IPS DF 4.7 (cell line): Measurements from ENCODE around the gene TDRD9.

ENCODE experiments used
- DNase-seq: peaks from one replicate; pipeline ENCODE4 v3.0.0-alpha.2; 2013; ENCODE audit warnings: low spot score; ENCODE audit errors: extremely low read depth

Gene TDRD9

GRCh38 chr14:103989964-103990363 is 61.7 kb downstream of the TDRD9 start:
- DNase-seq, result no peak

GRCh38 chr14:103994535-103995184 is 66.4 kb downstream of the TDRD9 start:
- DNase-seq, result no peak

- DNase-seq, result no peak
Observed at GRCh38 chr14:103995876-103996275, 67.6 kb downstream of the TDRD9 start.

- DNase-seq, result no peak
Observed at GRCh38 chr14:103997391-103997790, 69.1 kb downstream of the TDRD9 start.

GRCh38 chr14:103998027-103998426 is 69.8 kb downstream of the TDRD9 start:
- DNase-seq, result no peak

- DNase-seq, result no peak
Observed at GRCh38 chr14:103999795-104000440, 71.7 kb downstream of the TDRD9 start.

- DNase-seq, result no peak
Observed at GRCh38 chr14:104001003-104001402, 72.7 kb downstream of the TDRD9 start.

GRCh38 chr14:104003616-104004015 is 75.4 kb downstream of the TDRD9 start:
- no peak for DNase-seq

GRCh38 chr14:104004849-104005248 is 76.6 kb downstream of the TDRD9 start:
- DNase-seq, result no peak

- no peak for DNase-seq
Observed at GRCh38 chr14:104005489-104005888, 77.2 kb downstream of the TDRD9 start.

GRCh38 chr14:104007121-104007520 is 78.9 kb downstream of the TDRD9 start:
- DNase-seq, result no peak

GRCh38 chr14:104009297-104009696 is 81.0 kb downstream of the TDRD9 start:
- DNase-seq, result no peak

- no peak for DNase-seq
Observed at GRCh38 chr14:104011824-104012517, 83.7 kb downstream of the TDRD9 start.

GRCh38 chr14:104014764-104015163 is 86.5 kb downstream of the TDRD9 start:
- DNase-seq, result no peak

GRCh38 chr14:104016873-104017650 is 88.8 kb downstream of the TDRD9 start:
- no peak for DNase-seq

- DNase-seq, result no peak
Observed at GRCh38 chr14:104019029-104019428, 90.8 kb downstream of the TDRD9 start.

GRCh38 chr14:104019806-104020205 is 91.5 kb downstream of the TDRD9 start:
- DNase-seq, result no peak

GRCh38 chr14:104020471-104020870 is 92.2 kb downstream of the TDRD9 start:
- DNase-seq, result no peak

- no peak for DNase-seq
Observed at GRCh38 chr14:104023325-104024055, 95.2 kb downstream of the TDRD9 start.

GRCh38 chr14:104025534-104025933 is 97.3 kb downstream of the TDRD9 start:
- DNase-seq, result no peak

- DNase-seq, result no peak
Observed at GRCh38 chr14:104026024-104026423, 97.8 kb downstream of the TDRD9 start.
